HepG2 (cell line): ENCODE data around the gene TMEM167A. TPM values are rescaled to one million over a fixed set of nuclear protein-coding genes. Genes with fewer than 3 reads are reported as not detected.
A peak's percentile ranks its signal among the peaks of the same experiment; 100 is the strongest.

ENCODE experiments used
- ARID5B ChIP-seq: IDR thresholded peaks from 2 replicates; pipeline ENCODE4 v1.4.0; 2020; ENCODE audit warnings: mild to moderate bottlenecking, missing genetic modification reagents
- CTCF ChIP-seq: sonication (generic); formaldehyde crosslinking; IDR thresholded peaks from 2 replicates; pipeline ENCODE4 v1.5.0; 2020; ENCODE audit warnings: mild to moderate bottlenecking, missing genetic modification reagents, moderate library complexity
- KAT8 ChIP-seq: IDR thresholded peaks from 2 replicates; pipeline ENCODE4 v1.6.1; 2016; ENCODE audit warnings: missing genetic modification reagents, missing compliant biosample characterization
- NONO ChIP-seq, 2 experiments: fragments of 450-650 bp in 1 of 2; sonication (generic) in 1 of 2; formaldehyde crosslinking in 1 of 2; IDR thresholded peaks in 1 of 2; conservative IDR thresholded peaks in 1 of 2; 2 replicates each; pipeline versions ENCODE4 v1.6.1 to v1.8.0; 2017 to 2022; ENCODE audit warnings: mild to moderate bottlenecking in 1 of 2, missing genetic modification reagents in 1 of 2, moderate library complexity in 1 of 2
- SOX13 ChIP-seq, 3 experiments: fragments of 450-650 bp in 1 of 3; sonication (generic) in 1 of 3; formaldehyde crosslinking in 1 of 3; IDR thresholded peaks in 2 of 3; conservative IDR thresholded peaks in 1 of 3; 2 replicates each; pipeline versions ENCODE4 v1.5.0 to v1.6.1; 2016 to 2020; ENCODE audit warnings: antibody characterized with exemption in 1 of 3, mild to moderate bottlenecking in 1 of 3, missing compliant biosample characterization in 1 of 3, missing genetic modification reagents in 1 of 3, moderate library complexity in 1 of 3
- ZBTB40 ChIP-seq, 2 experiments: fragments of 450-650 bp in 1 of 2; sonication (generic) in 1 of 2; formaldehyde crosslinking in 1 of 2; IDR thresholded peaks; 2 replicates each; pipeline versions ENCODE4 v1.6.1 to v1.8.0; 2016 to 2022; ENCODE audit warnings: antibody characterized with exemption in 1 of 2, mild to moderate bottlenecking in 1 of 2, missing genetic modification reagents in 1 of 2
- ZNF292 ChIP-seq: sonication (generic); formaldehyde crosslinking; IDR thresholded peaks from 2 replicates; pipeline ENCODE4 v1.8.1; 2022; ENCODE audit warnings: mild to moderate bottlenecking, low read depth, missing genetic modification reagents, borderline replicate concordance
- ZNF576 ChIP-seq: sonication (generic); formaldehyde crosslinking; IDR thresholded peaks from 2 replicates; pipeline ENCODE4 v1.4.0; 2020; ENCODE audit warnings: mild to moderate bottlenecking, missing genetic modification reagents
- ZNF841 ChIP-seq: sonication (generic); formaldehyde crosslinking; IDR thresholded peaks from 2 replicates; pipeline ENCODE4 v1.8.1; 2023; ENCODE audit warnings: missing genetic modification reagents, borderline replicate concordance
- polyA plus RNA-seq, 8 experiments: library from polyadenylated mRNA; depleted of rRNA in 3 of 8; stranded (reverse) in 7 of 8; unstranded in 1 of 8; fragments of >200 nt; fragmentation: Illumina TruSeq in 4 of 8; extraction: Trizol in 4 of 8; gene quantifications; 2 replicates each; pipeline versions ENCODE4 v1.2.1 to v1.2.3, GENCODE V29; 2011 to 2016; ENCODE audit warnings: low read depth in 4 of 8, missing spikeins in 1 of 8, mixed read lengths in 1 of 8; ENCODE audit not compliant: insufficient read depth in 1 of 8
- total RNA-seq, 5 experiments: library from RNA; depleted of rRNA; stranded (reverse); fragments of >200 nt; fragmentation: Illumina TruSeq; extraction: Trizol; gene quantifications; 2 replicates each; pipeline ENCODE4 v1.2.3, GENCODE V29; 2016; ENCODE audit warnings: low read depth in 1 of 5

Gene TMEM167A
- total and polyA plus RNA-seq, 2 of the 13 experiments (the other 11 are each of a cell fraction or from before 2014, with no cell fraction given): 47.0 to 78.7 TPM

GRCh38 chr5:83076742-83077661 lies at the start of gene TMEM167A, which contains the start of gene XRCC4 (continued):
- TF ChIP-seq ARID5B (CRISPR knock-in tag): no peak; the same call in 1 of the 2 replicates
- TF ChIP-seq SOX13 (IDR thresholded peaks at IDR 0.05): no peak
- 0 out of 4 replicates have a peak, but pooled peaks of 1 of the 2 experiments have one; percentile 4 for TF ChIP-seq SOX13 (CRISPR knock-in tag; conservative IDR thresholded peaks at IDR 0.05 in 1 of 2, IDR thresholded peaks at IDR 0.05 in 1 of 2)
- peak; percentile 37; the same call in 1 of the 2 replicates for TF ChIP-seq ZNF292 (CRISPR knock-in tag)
- no peak for TF ChIP-seq ZNF576 (CRISPR knock-in tag)
- TF ChIP-seq NONO (IDR thresholded peaks at IDR 0.05): no peak
- 0 out of 2 replicates have a peak, but pooled peaks have one; percentile 46 for TF ChIP-seq NONO (CRISPR knock-in tag; conservative IDR thresholded peaks at IDR 0.05)
- no peak for TF ChIP-seq ZNF841 (CRISPR knock-in tag)
- peak; percentile 95 for TF ChIP-seq KAT8
- TF ChIP-seq CTCF: no peak
- peak; percentile 83 for TF ChIP-seq ZBTB40 (IDR thresholded peaks at IDR 0.05)
- peak; percentile 39; the same call in 1 of the 2 replicates for TF ChIP-seq ZBTB40 (CRISPR knock-in tag; IDR thresholded peaks at IDR 0.05)
